Stimulated activated CD4-positive, alpha-beta T cell treated with anti-CD3 and anti-CD28 coated beads, Interleukin-1b, Interleukin-23, amount 100 ng/mL, for 24 hours (primary cell): Measurements from ENCODE around the gene PPAN.

Experiments used
- DNase-seq, 4 experiments: peaks; one replicate each; pipeline ENCODE4 v3.0.0-alpha.2; 2020; ENCODE audit warnings: low read depth in 4 of 4, low spot score in 1 of 4

PPAN gene

GRCh38 chr19:10112895-10113591, 6.9 kb downstream of the PPAN start:
- peak in 2 of 4 experiments; percentile 59 to 66 for DNase-seq

GRCh38 chr19:10113592-10113963, 7.4 kb downstream of the PPAN start:
- DNase-seq: no peak

GRCh38 chr19:10113964-10114650, 7.9 kb downstream of the PPAN start:
- DNase-seq: no peak

- no peak for DNase-seq
Measured at GRCh38 chr19:10114651-10115391, 8.7 kb downstream of the PPAN start.

- no peak for DNase-seq
Measured at GRCh38 chr19:10115392-10116084, 9.4 kb downstream of the PPAN start.

DNA sequence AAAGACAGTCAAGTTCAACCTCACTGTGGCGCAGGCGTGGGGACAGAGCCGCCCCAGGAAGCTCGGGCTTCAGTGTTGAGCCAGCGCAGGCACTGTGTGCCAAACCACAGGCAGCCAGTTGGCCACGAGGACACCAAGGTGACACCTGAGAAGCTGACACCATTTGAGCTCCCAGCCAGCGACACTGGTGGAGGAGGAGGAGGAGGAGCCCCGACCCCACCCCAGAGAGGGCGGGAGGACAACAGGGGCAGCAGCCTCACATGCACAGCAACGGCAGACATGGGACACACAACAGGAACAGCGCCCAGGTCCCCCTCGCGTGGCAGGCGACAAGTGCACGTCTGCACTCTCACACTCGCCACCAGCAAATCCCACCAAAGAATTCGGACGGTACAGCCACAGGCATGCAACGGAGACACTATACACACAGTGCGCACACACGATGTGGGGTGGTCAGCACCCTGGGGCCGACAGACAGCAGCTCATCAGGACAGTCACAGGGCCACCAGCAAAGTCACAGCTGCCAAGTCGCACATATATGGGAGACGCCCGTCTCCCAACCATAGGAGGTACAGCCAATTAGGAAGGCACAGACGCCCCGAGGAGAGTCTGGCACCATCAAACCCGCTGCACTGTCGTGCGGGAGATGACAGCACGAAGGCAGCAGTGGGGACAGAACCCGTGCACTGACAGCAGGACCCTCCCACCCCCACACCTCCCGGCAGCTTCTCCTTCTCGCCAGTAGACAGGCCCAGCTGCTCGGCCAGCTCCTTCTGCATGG, 10.1 kb downstream of the PPAN start:
- DNase-seq: no peak

DNA sequence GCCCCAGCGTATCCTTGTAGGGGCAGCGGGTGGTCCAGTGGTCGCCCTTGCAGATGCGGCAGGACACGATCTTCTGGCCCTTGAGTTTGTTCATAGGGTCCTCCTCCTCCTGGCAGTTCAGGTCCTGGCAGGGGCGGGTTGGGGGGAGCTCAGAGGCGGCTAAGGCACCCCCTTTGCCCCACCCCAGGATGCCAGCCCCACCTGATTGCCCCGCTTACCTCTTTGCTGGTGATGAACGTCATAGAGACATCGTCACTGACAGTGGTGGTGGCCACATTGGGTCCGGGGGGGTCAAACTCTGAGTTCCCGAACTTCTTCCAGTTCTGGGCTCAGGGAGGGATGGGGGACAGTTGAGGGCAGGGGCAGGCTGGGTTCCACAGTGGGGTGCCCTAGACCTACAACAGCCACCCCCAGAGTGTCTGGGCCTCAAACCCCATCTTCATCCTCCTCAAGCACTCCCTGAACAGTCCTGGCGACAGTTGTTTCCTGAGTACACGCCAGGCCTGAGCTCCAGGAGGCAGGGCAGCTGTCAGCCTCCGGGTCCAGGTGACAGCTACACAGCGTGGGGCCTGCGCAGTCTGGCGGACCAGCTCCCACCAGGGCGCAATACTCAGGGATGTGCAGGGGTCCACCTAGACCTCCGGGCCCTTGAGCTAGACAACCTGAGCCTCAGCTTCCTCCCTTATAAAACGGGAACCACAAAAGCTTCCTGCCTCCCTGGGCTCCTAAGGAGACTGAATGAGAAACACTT, 10.9 kb downstream of the PPAN start:
- DNase-seq: no peak

DNA sequence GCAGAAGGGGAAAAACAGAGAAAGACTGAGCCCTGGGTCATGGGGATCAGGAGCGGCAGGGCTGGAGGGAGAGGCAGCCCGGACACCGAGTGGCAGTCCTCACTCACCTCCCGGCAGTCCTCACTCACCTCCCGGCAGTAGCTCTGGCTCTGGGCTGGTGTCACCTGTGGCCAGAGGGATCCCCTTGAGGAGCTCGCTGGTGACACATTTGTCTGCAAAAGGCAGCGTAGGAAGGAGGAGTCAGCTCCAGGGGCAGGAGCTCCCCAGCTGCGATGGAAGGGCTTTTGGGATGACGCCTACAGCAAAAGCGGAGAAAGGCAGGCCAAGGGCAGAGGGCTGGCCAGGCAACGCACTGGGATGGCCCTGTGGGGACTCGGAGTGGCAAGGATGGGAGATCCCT, 12.8 kb downstream of the PPAN start:
- no peak for DNase-seq

DNA sequence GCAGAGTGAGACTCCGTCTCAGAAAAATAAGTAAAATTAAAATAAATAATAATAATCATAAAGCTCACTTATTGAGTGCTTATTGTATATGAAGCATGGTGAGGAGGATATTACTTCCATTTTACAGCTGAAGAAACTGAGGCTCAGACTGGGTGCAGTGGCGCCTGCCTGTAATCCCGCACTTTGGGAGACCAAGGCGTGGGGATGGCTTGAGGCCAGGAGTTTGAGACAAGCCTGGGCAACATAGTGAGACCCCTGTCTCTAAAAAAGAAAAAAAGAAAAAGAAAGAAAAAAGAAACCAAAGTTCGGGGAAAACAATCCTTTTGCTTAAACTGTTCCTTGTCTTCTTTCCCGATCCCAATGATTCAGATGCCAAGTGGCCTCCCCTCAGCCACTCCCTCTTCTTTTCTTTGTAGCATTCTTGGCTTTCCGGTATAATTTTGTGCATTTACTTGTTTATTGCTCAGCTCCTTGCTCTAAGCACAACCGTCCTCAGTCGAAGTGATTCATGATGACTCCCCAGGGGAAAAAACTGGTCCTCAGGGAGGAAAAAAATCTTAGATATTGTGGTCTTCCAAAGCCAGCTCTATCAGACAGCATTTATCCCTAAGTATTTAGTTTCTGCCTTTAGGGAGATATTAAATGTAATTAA, 14.5 kb downstream of the PPAN start:
- DNase-seq: no peak

GRCh38 chr19:10122045-10122444, 15.9 kb downstream of the PPAN start:
- DNase-seq: no peak

DNA sequence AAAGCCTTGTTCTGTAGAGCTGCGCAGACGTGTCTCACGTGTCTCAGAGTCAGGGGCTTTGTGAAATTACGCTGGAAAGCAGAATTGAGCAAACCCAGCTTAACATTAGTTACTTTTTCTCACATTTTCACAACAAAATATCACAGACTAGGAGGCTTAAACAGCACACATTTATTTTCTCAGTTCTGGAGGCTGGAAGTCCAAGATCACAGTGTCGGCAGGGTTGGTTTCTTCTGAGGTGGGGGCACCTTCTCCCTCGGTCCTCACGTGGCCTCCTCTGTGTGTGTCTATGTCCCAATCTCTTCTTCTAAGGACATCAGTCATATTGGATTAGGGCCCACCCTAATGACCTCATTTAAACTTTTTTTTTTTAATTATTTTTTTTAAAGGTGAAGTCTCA, 18.3 kb downstream of the PPAN start:
- DNase-seq: no peak

DNA sequence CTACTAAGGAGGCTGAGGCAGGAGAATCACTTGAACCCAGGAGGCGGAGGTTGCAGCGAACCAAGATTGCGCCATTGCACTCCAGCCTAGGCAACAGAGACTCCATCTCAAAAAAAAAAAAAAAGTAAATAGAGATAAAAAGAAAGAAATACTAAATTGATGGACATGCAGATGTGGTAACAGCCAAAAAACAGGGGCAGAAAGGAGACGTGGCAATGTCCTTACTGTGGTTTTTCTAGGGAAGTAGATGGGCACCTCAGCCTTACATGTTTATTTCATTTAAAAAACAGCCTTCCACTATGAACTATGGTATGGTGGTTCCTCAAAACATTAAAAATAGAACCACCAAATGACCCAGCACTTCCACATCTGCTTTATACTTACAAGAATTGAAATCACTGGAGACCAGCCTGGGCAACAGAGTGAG, 20.1 kb downstream of the PPAN start:
- no peak for DNase-seq

GRCh38 chr19:10132905-10133304, 26.7 kb downstream of the PPAN start:
- DNase-seq: no peak

DNA sequence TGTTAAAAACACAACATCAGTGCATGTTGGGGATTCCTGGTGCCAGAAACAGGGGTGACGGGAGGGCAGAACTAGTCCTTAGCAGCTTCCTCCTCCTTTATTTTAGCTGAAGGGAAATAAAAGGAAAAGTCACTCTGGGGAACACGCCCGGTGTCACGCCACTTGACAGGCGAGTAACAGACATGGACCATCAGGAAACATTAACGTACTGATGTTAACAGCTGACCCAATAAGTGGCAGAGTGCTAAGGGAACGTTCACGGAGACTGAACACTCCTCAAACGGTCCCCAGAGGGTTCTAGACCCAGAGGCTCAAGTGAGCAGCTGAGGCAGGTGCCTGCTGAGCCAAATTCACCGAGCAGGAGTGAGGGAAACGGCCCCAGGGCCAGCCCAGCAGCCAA, 27.4 kb downstream of the PPAN start:
- DNase-seq: no peak

- DNase-seq: no peak
Measured at GRCh38 chr19:10134040-10134439, 27.9 kb downstream of the PPAN start.

DNA sequence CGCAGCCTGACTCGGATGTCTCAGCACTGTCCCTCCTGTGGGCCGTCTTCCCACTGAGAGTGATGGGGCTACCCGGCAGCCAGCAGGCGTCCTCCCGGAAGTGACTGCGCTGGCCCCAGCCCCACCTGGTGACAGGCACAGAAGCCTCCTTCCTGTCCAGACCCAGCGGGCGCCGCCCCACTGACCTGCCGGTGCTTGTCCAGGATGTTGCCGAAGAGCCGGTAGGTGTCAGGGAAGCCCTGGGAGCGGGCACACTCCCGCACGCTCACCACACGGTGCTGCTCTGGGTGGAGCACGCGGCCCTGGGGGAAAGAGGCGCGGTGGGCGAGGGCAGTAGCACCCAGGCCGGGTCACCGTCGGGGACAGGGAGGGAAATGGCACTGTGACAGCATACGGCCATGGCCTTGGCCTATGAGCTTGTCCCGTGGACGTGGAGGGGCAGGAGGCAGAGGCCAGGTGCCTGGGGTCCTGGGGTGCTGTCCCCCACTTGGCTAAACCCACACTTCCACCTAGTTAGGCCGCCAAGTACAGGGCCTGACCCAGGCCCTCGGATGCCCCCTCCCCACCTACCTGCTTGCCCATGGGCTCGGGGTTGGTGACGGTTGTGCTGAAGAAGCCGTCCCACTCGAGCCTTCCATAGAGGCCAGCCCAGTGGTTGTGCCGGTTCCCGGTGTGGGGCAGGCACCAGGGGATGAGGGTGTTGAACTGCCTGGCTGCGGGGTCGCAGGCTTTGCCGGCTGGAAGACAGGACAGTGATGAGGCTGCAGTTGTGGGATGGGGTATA, 29.6 kb downstream of the PPAN start:
- no peak for DNase-seq

DNA sequence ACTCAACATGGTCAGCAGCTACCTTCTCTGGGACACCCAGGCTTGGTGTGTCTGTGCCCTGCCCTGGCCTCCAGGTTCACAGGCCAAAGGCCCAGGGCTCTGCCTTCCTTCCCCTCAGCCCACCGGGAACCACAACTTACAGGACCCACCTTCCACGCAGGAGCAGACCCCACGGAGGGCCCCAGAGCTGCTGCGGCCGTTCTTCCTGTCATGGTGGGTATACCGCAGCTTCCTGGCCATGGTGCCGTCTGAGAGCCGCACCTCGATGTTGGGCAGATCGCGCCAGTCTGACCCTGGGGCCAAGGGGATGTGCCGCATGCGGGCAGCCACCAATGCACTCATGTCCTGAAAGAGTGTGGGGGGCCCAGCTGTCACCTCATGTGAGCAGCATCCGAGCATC, 30.8 kb downstream of the PPAN start:
- DNase-seq: no peak

DNA sequence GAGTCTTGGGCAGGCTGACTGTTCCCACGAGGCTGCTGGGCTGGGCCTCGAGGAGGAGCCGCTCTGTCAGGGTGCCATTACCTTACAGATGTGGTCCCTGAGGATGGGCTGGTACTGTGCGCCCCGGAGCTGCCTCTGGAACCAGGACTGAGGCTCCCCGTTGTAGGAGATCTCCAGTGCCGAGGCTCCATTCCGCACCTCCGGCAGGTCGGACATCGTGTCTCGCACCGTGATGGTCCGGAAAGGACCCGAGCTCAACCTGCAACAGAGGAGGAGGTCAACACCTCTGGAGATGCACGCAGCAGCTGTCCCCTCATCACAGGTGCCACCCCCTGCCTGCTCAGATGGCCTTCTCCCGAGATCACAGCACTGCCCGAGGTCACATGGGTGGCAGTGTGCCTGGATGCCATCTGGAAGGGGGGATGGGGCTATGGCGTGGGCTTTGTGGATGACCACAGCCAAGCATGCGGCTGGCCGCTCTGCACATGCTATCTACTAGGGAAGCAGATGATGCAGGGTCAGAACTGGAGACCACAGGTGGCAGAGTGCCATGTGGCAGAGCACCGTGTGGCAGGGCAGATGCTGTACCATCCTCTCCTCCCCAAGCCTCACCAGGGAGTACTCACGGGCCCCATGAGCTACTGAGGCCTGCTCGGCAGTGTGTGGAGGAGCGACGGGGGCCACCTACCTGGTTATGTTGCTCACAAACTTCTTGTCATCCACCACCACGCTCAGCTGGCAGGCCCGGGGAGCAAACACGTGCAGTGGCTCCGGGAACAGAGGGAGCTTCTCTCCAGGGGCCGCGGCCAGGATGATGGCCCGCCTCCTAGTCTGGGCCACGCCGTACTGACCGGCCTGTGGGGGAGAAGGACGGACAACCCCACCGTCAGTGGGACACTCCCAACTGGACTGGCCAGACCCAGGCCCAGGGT, 31.9 kb downstream of the PPAN start:
- no peak for DNase-seq
